PC-9 (cell line): ENCODE results near the gene SYNPO. TPM values are rescaled to one million over a fixed set of nuclear protein-coding genes. Genes with fewer than 3 reads are reported as not detected.

Source experiments
- BruUV-seq: library from RNA; stranded (reverse); fragments of 400-500 nt; replicated peaks from 2 replicates; lab custom pipeline; 2021; lab: Mats Ljungman, UMichigan
- CTCF ChIA-PET: fragments of 300-600 bp; sonication (Branson Sonifier 250); formaldehyde crosslinking; loops from one replicate; lab custom pipeline; 2022; ENCODE audit warnings: antibody characterized with exemption; lab: Charles Lee
- POLR2A ChIA-PET: fragments of 300-600 bp; sonication (Branson Sonifier 250); formaldehyde crosslinking; loops from one replicate; lab custom pipeline; 2022; ENCODE audit warnings: antibody characterized with exemption; ENCODE audit not compliant: unreplicated experiment; lab: Charles Lee
- DNase-seq, 2 experiments: peaks; one replicate each; pipeline versions ENCODE4 v3.0.0 to v3.0.0-alpha.2; 2015 to 2022; ENCODE audit warnings: mixed read lengths in 1 of 2
- H2AFZ ChIP-seq: fragments of 200-600 bp; sonication (generic); 2 replicates; pipeline ENCODE4 v1.8.1; 2017; ENCODE audit warnings: antibody characterized with exemption
- H3F3A ChIP-seq: fragments of 200-600 bp; sonication (generic); 2 replicates; pipeline ENCODE4 v1.8.1; 2017; ENCODE audit warnings: antibody characterized with exemption, mild to moderate bottlenecking, low read depth; ENCODE audit not compliant: insufficient read depth
- H3K27ac ChIP-seq: fragments of 200-600 bp; sonication (generic); 2 replicates; pipeline ENCODE4 v1.6.1; 2016; ENCODE audit warnings: mixed run types
- H3K27me3 ChIP-seq: fragments of 200-600 bp; sonication (generic); 2 replicates; pipeline ENCODE4 v1.6.1; 2016; ENCODE audit warnings: low read depth, mixed run types; ENCODE audit not compliant: insufficient read depth
- H3K36me3 ChIP-seq: fragments of 200-600 bp; sonication (generic); 2 replicates; pipeline ENCODE4 v1.6.1; 2016; ENCODE audit warnings: low read depth, mixed run types
- H3K4me1 ChIP-seq: fragments of 200-600 bp; sonication (generic); replicated peaks from 2 replicates; pipeline ENCODE4 v1.6.1; 2016; ENCODE audit warnings: mixed run types; ENCODE audit not compliant: insufficient read depth
- H3K4me2 ChIP-seq: fragments of 200-600 bp; sonication (generic); 2 replicates; pipeline ENCODE4 v1.6.1; 2017; ENCODE audit warnings: mixed run types
- H3K4me3 ChIP-seq: fragments of 200-600 bp; sonication (generic); 2 replicates; pipeline ENCODE4 v1.6.1; 2016; ENCODE audit warnings: mixed run types
- H3K79me2 ChIP-seq: fragments of 200-600 bp; sonication (generic); 2 replicates; pipeline ENCODE4 v1.6.1; 2017; ENCODE audit warnings: low read depth, mixed run types
- H3K9me2 ChIP-seq: fragments of 200-600 bp; sonication (generic); 2 replicates; pipeline ENCODE4 v1.8.1; 2017; ENCODE audit warnings: mild to moderate bottlenecking; ENCODE audit not compliant: insufficient read depth
- H3K9me3 ChIP-seq: fragments of 200-600 bp; sonication (generic); 2 replicates; pipeline ENCODE4 v1.8.1; 2016; ENCODE audit warnings: low read depth; ENCODE audit not compliant: insufficient read depth
- H4K20me1 ChIP-seq: fragments of 200-600 bp; sonication (generic); 2 replicates; pipeline ENCODE4 v1.8.1; 2017; ENCODE audit not compliant: insufficient read depth
- CTCF ChIP-seq: fragments of 200-600 bp; sonication (generic); conservative IDR thresholded peaks from 2 replicates; pipeline ENCODE4 v1.6.1; 2017; ENCODE audit warnings: mixed run types, antibody characterized with exemption, mild to moderate bottlenecking, moderate library complexity
- EZH2 ChIP-seq: fragments of 200-600 bp; sonication (generic); IDR thresholded peaks from 2 replicates; pipeline ENCODE4 v1.8.0; 2017; ENCODE audit warnings: antibody characterized with exemption, low read depth
- intact Hi-C: fragments of 100-400 bp; cut with micrococcal nuclease; formaldehyde crosslinking; loops from one replicate; pipeline ENCODE4 v1.10.0; 2022; ENCODE audit not compliant: unreplicated experiment
- total RNA-seq: library from RNA; stranded (reverse); gene quantifications from 2 replicates; pipeline ENCODE4 v1.2.3, GENCODE V29; 2021

SYNPO gene
- total RNA-seq, 1 experiment from 2014 or later = 2.0 TPM

- no peak overlapping the region for H3K4me3 ChIP-seq
- no peak for TF ChIP-seq EZH2
- TF ChIP-seq CTCF = no peak
- intact Hi-C loops = loop anchor here (5.0 kb wide), 1 partner anchor 37 kb away; no protein-coding TSS in a partner anchor
- no peak for DNase-seq
- H3K9me2 ChIP-seq = no peaks in the 10 kb centered on the region
- H3K27ac ChIP-seq = no peak overlapping the region
- peaks cover 6% of the 10 kb centered on the region; the same call in 1 of the 2 replicates for H3F3A ChIP-seq
- H3K9me3 ChIP-seq = no peaks in the 10 kb centered on the region
- no peaks in the 10 kb centered on the region for H3K27me3 ChIP-seq
- H2AFZ ChIP-seq = no peak overlapping the region
- no peaks in the 10 kb centered on the region for H4K20me1 ChIP-seq
- 0 out of 2 replicates have a peak, but pooled peaks cover 9% of the 10 kb centered on the region for H3K4me1 ChIP-seq
- H3K4me2 ChIP-seq = no peak overlapping the region
- H3K79me2 ChIP-seq = no peaks in the 10 kb centered on the region
- H3K36me3 ChIP-seq = no peaks in the 10 kb centered on the region
- BruUV-seq = no TSS peak
- ChIA-PET CTCF (interaction anchor here (0.6 kb wide), 2 partner anchors 43 to 82 kb away, joined by 3 to 5 read pairs; no protein-coding TSS in a partner anchor), POLR2A (no interaction called here)
These were observed 13.5 kb downstream of the SYNPO start for GRCh38 chr5:150653762-150654556.

- Histone ChIP-seq H4K20me1 (no peaks in the 10 kb centered on the region), H3K4me1 (0 out of 2 replicates have a peak, but pooled peaks cover 9% of the 10 kb centered on the region), H3K9me3 (no peaks in the 10 kb centered on the region), H3K4me3 (no peak overlapping the region), H2AFZ (no peak overlapping the region), H3K9me2 (no peaks in the 10 kb centered on the region), H3K79me2 (no peaks in the 10 kb centered on the region), H3K27ac (no peak overlapping the region), H3K4me2 (no peak overlapping the region), H3F3A (peaks cover 6% of the 10 kb centered on the region; the same call in 1 of the 2 replicates), H3K36me3 (no peaks in the 10 kb centered on the region), H3K27me3 (no peaks in the 10 kb centered on the region)
- BruUV-seq = no TSS peak
- ChIA-PET POLR2A (no interaction called here), CTCF (interaction anchor here (0.6 kb wide), 1 partner anchor 10 kb away, joined by 3 read pairs; no protein-coding TSS in a partner anchor)
- intact Hi-C loops = loop anchor here (5.0 kb wide), 1 partner anchor 198 kb away; no protein-coding TSS in a partner anchor
- DNase-seq = no peak
- no peak for TF ChIP-seq EZH2
- TF ChIP-seq CTCF = no peak
These were observed 14.8 kb downstream of the SYNPO start for GRCh38 chr5:150655221-150655620.

GRCh38 chr5:150656191-150657132 is 16.0 kb downstream of the SYNPO start:
- H3K27me3 ChIP-seq = peaks cover 4% of the 10 kb centered on the region; the same call in 1 of the 2 replicates

More at GRCh38 chr5:150656191-150657132, 16.0 kb downstream of the SYNPO start:
- ChIA-PET CTCF (interaction anchor here (0.6 to 0.7 kb wide), 2 partner anchors 25 to 200 kb away, joined by 3 to 7 read pairs; no protein-coding TSS in a partner anchor), POLR2A (no interaction called here)
- intact Hi-C loops = loop anchor here (1.0 to 5.0 kb wide), 2 partner anchors 93 to 199 kb away; no protein-coding TSS in a partner anchor
- TSS peak; percentile 26 for BruUV-seq
- Histone ChIP-seq H3K9me3 (no peaks in the 10 kb centered on the region), H3K36me3 (no peaks in the 10 kb centered on the region), H3F3A (peaks cover 5% of the 10 kb centered on the region; the same call in 1 of the 2 replicates), H3K27ac (no peak overlapping the region), H4K20me1 (no peaks in the 10 kb centered on the region), H3K4me3 (peak overlapping the region; percentile 58; the same call in 1 of the 2 replicates), H2AFZ (peak overlapping the region; percentile 86), H3K9me2 (no peaks in the 10 kb centered on the region), H3K4me2 (peak overlapping the region; percentile 90), H3K4me1 (0 out of 2 replicates have a peak, but pooled peaks cover 3% of the 10 kb centered on the region), H3K79me2 (no peaks in the 10 kb centered on the region)
- peak in 1 of 2 experiments; percentile 80 for DNase-seq
- TF ChIP-seq CTCF (peak; percentile 65), EZH2 (no peak)
